ENCODE measurements around the gene MGAT3. TPM values are rescaled to one million over a fixed set of nuclear protein-coding genes. Genes with fewer than 3 reads are reported as not detected.

MGAT3 gene
- total RNA-seq, 4 donors from 2014 or later: 0.26 to 11.8 (median 9.5) TPM; not detected in 1

DNA sequence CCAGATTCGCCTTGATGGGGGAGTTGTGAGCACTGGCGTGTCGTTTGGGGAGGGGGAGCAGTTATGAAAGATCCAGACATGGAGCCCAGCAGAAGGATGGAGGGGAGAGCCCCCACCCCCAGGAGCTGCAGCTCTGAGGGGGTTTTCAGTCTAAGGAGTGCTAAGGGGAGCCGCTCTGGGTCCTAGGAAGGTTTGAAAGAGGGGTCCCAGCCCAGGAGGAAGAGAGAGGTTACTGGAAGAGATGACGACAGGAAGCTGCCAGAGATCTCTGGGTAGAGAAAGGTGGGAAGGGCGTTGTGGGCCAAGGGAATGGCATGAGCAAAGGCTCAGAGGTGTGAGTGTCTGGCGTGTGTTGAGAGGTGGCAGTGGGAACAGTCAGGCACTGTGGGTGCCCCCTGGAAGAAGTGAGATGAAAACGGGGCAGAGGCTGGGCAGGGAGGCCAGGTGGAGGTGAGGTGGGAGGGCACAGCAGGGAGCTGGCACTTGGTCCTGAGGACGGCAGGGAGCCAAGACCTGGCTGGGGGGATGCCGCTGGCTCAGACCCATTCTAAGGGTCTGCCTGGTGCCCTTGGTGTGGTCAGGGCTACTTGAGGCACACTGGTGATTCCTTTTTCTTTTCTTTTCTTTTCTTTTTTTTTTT, 1.8 kb downstream of the MGAT3 start:
- no peaks in the 10 kb centered on the region for H3K4me1 ChIP-seq
- H3K27me3 ChIP-seq: peaks cover 0 to 4% of the 10 kb centered on the region in 2 donors
- intact Hi-C loops (cut with DNase I; ENCODE audit: low total_unique reads): no loop called here
- H3K27ac ChIP-seq: peak overlapping the region in 1 of 2 donors; percentile 55
- no peak for DNase-seq
- H3K4me3 ChIP-seq: peak overlapping the region; percentile 20 to 52
- no peaks in the 10 kb centered on the region for H3K9me3 ChIP-seq
- TF ChIP-seq, protein P1, sequence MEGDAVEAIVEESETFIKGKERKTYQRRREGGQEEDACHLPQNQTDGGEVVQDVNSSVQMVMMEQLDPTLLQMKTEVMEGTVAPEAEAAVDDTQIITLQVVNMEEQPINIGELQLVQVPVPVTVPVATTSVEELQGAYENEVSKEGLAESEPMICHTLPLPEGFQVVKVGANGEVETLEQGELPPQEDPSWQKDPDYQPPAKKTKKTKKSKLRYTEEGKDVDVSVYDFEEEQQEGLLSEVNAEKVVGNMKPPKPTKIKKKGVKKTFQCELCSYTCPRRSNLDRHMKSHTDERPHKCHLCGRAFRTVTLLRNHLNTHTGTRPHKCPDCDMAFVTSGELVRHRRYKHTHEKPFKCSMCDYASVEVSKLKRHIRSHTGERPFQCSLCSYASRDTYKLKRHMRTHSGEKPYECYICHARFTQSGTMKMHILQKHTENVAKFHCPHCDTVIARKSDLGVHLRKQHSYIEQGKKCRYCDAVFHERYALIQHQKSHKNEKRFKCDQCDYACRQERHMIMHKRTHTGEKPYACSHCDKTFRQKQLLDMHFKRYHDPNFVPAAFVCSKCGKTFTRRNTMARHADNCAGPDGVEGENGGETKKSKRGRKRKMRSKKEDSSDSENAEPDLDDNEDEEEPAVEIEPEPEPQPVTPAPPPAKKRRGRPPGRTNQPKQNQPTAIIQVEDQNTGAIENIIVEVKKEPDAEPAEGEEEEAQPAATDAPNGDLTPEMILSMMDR (IDR thresholded peaks at IDR 0.05): no peak
- TF ChIP-seq POLR2A (IDR thresholded peaks at IDR 0.05): no peak
- no peaks in the 10 kb centered on the region for H3K36me3 ChIP-seq

DNA sequence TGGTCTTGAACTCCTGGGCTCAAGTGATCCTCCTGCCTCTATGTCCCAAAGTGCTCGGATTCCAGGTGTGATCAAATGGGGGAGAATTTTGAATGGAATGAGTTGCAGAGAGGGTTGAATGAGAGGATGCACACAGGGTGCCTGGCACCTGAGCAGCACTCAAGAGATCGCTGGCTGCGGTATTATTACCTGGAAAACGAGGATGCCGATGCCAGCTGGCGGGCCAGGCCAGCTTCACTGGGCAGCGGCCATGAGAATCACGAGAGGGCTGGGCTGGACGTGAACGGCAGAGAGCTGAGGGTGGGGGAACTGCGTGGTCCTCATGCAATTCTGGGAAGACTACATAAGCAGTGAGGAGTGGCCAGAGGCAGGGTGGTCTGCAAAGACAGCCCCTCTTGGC, 2.9 kb downstream of the MGAT3 start:
- intact Hi-C loops (cut with DNase I; ENCODE audit: low total_unique reads): no loop called here
- Histone ChIP-seq H3K4me3 (no peak overlapping the region), H3K9me3 (no peaks in the 10 kb centered on the region), H3K4me1 (no peaks in the 10 kb centered on the region), H3K27ac (no peak overlapping the region), H3K27me3 (peaks cover 0 to 4% of the 10 kb centered on the region in 2 donors), H3K36me3 (no peaks in the 10 kb centered on the region)
- DNase-seq: no peak
- TF ChIP-seq, protein P1 (IDR thresholded peaks at IDR 0.05): no peak
- TF ChIP-seq POLR2A (IDR thresholded peaks at IDR 0.05): no peak

DNA sequence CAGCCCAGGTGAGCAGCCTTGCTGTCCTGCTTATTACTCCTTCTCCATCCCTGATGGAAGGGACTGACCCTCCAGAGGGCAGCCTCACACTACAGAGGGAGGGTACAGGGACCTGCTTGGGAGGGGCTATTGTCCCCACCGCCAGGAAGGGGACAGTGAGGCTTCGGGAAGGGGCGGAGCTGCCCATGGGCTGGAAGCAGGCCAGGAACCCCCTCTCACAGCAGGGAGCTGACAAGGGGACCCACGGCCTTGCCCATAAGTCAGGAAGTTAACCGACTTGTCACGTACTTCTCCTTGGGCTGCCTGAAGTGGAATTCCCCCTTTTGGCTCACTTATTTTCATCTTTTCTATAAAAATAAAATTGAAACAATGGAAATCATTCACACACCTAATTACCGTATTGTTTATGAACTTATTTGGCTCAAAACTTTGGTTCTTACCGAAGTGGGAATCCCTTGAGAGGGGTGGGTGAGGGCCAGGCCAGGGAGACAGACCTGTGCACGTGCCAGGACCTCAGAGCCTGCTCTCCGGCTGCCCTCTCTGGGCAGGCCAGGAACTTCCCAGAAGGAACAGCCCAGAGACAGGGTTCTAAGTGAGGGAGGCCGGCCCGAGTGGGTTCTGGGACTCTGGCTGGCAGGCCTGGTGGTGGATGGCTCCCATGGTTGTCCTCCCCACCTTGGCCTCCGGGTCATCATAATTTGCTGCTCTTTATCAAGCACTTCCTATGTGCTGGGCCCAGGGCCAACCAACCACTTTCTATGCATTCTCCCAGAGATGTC, 5.8 kb downstream of the MGAT3 start:
- peak in 1 of 2 donors; percentile 50 for DNase-seq
- intact Hi-C loops (cut with DNase I; ENCODE audit: low total_unique reads): no loop called here
- Histone ChIP-seq H3K4me1 (no peaks in the 10 kb centered on the region), H3K36me3 (no peaks in the 10 kb centered on the region), H3K27ac (peak overlapping the region; percentile 5 to 46), H3K4me3 (no peak overlapping the region), H3K9me3 (no peaks in the 10 kb centered on the region), H3K27me3 (no peaks in the 10 kb centered on the region)
- no peak for TF ChIP-seq POLR2A (IDR thresholded peaks at IDR 0.05)
- TF ChIP-seq, protein P1 (IDR thresholded peaks at IDR 0.05): peak in 1 of 4 experiments; percentile 11

DNA sequence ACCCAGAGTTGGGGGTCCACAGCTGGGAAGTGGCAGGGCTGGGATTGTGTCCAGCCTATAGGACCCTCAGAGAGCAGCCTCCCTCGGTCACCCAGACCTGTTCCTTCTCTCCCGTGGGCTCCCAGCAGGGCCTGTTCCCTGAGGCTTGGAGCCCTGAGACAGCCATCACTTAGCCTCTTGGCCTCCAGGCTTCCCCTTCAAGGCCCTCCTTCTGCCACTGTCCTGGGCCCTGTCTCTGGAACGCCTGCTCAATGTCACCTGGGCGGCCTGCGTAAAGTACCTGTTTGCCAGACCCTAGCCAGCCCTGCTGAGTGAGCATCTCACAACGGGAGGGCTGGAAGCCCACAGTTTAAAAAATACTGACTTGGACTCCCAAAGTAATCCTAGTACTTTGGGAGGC, 6.5 kb downstream of the MGAT3 start:
- no peak overlapping the region for H3K4me3 ChIP-seq
- H3K27ac ChIP-seq: peak overlapping the region in 1 of 2 donors; percentile 46
- intact Hi-C loops (cut with DNase I; ENCODE audit: low total_unique reads): no loop called here
- no peaks in the 10 kb centered on the region for H3K27me3 ChIP-seq
- H3K36me3 ChIP-seq: no peaks in the 10 kb centered on the region
- no peak for DNase-seq
- TF ChIP-seq POLR2A (IDR thresholded peaks at IDR 0.05): no peak
- TF ChIP-seq, protein P1 (IDR thresholded peaks at IDR 0.05): no peak
- no peaks in the 10 kb centered on the region for H3K4me1 ChIP-seq
- no peaks in the 10 kb centered on the region for H3K9me3 ChIP-seq

DNA sequence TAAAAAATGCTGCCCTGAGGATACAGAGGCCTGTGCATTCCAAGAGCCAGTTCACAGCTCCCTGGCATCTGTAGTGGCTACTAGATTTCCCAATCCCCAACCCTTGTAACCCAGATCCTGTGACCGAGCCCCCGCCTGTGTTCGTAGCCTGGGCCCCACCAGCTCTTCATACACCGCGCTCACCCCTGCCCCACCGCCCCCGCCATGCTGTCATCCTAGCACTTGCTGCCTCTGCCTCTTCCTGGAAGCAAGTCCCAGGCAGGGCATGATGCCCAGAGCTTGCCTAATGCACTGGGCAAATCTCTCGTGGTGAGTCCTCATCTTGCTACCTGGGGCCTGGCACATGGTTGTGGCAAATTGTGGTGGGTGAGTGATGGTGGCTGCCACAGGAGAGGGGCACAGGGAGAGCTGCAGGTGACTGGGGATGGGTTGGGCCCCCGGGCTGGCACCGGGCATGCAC, 7.1 kb downstream of the MGAT3 start:
- intact Hi-C loops (cut with DNase I; ENCODE audit: low total_unique reads): no loop called here
- no peak for DNase-seq
- Histone ChIP-seq H3K4me1 (no peaks in the 10 kb centered on the region), H3K27me3 (no peaks in the 10 kb centered on the region), H3K27ac (no peak overlapping the region), H3K36me3 (no peaks in the 10 kb centered on the region), H3K4me3 (no peak overlapping the region), H3K9me3 (no peaks in the 10 kb centered on the region)
- TF ChIP-seq, protein P1 (IDR thresholded peaks at IDR 0.05): no peak
- TF ChIP-seq POLR2A (IDR thresholded peaks at IDR 0.05): no peak

Measured in uterus (tissue), 4 donors.